ENCODE measurements around the gene AQP3.

DNA sequence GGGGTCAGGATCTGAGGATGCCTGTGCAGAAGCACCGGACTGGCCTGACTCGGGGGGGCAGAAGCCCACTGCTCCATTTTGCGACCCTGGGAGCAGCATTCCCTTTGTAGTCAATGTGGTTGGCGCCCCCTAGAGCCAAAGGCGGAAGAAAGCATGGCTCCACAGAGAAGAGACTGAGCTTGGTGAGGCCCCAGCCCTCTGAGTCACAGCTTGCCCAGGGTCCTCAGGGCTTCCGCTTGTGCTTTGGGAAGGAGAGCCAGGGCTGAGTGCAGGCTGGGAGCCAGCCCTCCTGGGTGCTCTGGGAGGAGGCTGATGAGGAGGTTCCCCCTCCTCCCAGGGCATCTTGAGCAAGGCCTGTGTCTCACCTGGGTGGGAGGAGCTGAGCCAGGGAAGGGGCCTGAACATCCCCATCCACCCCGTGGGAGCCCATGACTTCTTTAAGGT, 5.5 kb upstream of the AQP3 start:
- TF ChIP-seq, protein P1, sequence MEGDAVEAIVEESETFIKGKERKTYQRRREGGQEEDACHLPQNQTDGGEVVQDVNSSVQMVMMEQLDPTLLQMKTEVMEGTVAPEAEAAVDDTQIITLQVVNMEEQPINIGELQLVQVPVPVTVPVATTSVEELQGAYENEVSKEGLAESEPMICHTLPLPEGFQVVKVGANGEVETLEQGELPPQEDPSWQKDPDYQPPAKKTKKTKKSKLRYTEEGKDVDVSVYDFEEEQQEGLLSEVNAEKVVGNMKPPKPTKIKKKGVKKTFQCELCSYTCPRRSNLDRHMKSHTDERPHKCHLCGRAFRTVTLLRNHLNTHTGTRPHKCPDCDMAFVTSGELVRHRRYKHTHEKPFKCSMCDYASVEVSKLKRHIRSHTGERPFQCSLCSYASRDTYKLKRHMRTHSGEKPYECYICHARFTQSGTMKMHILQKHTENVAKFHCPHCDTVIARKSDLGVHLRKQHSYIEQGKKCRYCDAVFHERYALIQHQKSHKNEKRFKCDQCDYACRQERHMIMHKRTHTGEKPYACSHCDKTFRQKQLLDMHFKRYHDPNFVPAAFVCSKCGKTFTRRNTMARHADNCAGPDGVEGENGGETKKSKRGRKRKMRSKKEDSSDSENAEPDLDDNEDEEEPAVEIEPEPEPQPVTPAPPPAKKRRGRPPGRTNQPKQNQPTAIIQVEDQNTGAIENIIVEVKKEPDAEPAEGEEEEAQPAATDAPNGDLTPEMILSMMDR (IDR thresholded peaks at IDR 0.05) = peak; percentile 96
- TF ChIP-seq ZFX (IDR thresholded peaks at IDR 0.05; ENCODE audit: borderline replicate concordance) = no peak

All from 22Rv1 (cell line).